HTR-8/SVneo (cell line): ENCODE results near the gene BRMS1L.

Experiments used
- DNase-seq: peaks from one replicate; pipeline ENCODE4 v3.0.0; 2011; ENCODE audit warnings: low spot score, mixed read lengths; ENCODE audit not compliant: insufficient read length
- FAIRE-seq: peaks from 2 replicates; lab custom pipeline; 2011; peaks lifted over from hg19 to GRCh38; lab: Jason Lieb, UNC

The BRMS1L gene

GRCh38 chr14:35910191-35910590 lies 84.1 kb downstream of the BRMS1L start:
- FAIRE-seq (no peak), DNase-seq (no peak)

GRCh38 chr14:35911097-35911496 lies 85.0 kb downstream of the BRMS1L start:
- DNase-seq: no peak
- FAIRE-seq: no peak

GRCh38 chr14:35915185-35915584 lies 89.0 kb downstream of the BRMS1L start:
- FAIRE-seq: no peak

GRCh38 chr14:35915775-35916174 lies 89.6 kb downstream of the BRMS1L start:
- FAIRE-seq (no peak), DNase-seq (no peak)

More at GRCh38 chr14:35915185-35915584, 89.0 kb downstream of the BRMS1L start:
- DNase-seq: no peak
